ENCODE data around the gene FOXA1. TPM values are rescaled to one million over a fixed set of nuclear protein-coding genes. Genes with fewer than 3 reads are reported as not detected.

Gene FOXA1
- total and polyA plus RNA-seq, 2 of the 8 experiments (the other 6 are each of a cell fraction or from before 2014, with no cell fraction given), result 0.08 to 0.20 TPM

- H3K9ac ChIP-seq (replicated peaks in 1 of 4; ENCODE audit: extremely low read depth in 1 of 4, low read depth in 3 of 4, low read length in 3 of 4), result no peak overlapping the region
- H3K14ac ChIP-seq (ENCODE audit: insufficient read length), result no peak overlapping the region
- DNase-seq (ENCODE audit: low read depth in 1 of 2, low spot score in 2 of 2), result no peak
- no peak overlapping the region for H2BK20ac ChIP-seq (ENCODE audit: low read length)
- no peak overlapping the region for H4K91ac ChIP-seq (replicated peaks; ENCODE audit: insufficient read length, low read length)
- no peak overlapping the region for H2AK5ac ChIP-seq (ENCODE audit: low read depth, low read length)
- peaks cover 0 to under 1% of the 10 kb centered on the region in 2 experiments for H4K20me1 ChIP-seq (replicated peaks in 1 of 2; ENCODE audit: control insufficient read depth in 1 of 2, insufficient read depth in 2 of 2, low read length in 2 of 2)
- no peak overlapping the region for H3K23ac ChIP-seq (ENCODE audit: insufficient read length)
- no peak overlapping the region for H2BK15ac ChIP-seq (ENCODE audit: low read length)
- H3K4me2 ChIP-seq (ENCODE audit: insufficient read depth in 1 of 2, low read depth in 2 of 2, low read length in 2 of 2), result no peak overlapping the region
- no peak overlapping the region for H3K27ac ChIP-seq (ENCODE audit: low read depth, low read length)
- H3K4me1 ChIP-seq (replicated peaks in 1 of 4; ENCODE audit: control insufficient read depth in 3 of 4, insufficient read depth in 4 of 4, low read length in 3 of 4), result no peaks in the 10 kb centered on the region
- H2BK12ac ChIP-seq (ENCODE audit: low read depth, low read length), result no peak overlapping the region
- peaks cover 0 to 3% of the 10 kb centered on the region in 2 experiments; a peak in 1 of 4 replicates for H3K9me3 ChIP-seq (ENCODE audit: insufficient read depth in 2 of 2, low read depth in 1 of 2, low read length in 1 of 2)
- no peaks in the 10 kb centered on the region for H3K36me3 ChIP-seq (ENCODE audit: control insufficient read depth in 2 of 4, insufficient read depth in 4 of 4, low read length in 3 of 4)
- no peak overlapping the region for H3K4ac ChIP-seq (replicated peaks; ENCODE audit: insufficient read length, low read depth, low read length)
- H4K5ac ChIP-seq (ENCODE audit: insufficient read length, low read depth, low read length), result no peak overlapping the region
- H3K79me2 ChIP-seq (ENCODE audit: control insufficient read depth in 1 of 2, insufficient read depth in 2 of 2, low read length in 2 of 2), result no peaks in the 10 kb centered on the region
- no peak overlapping the region for H4K8ac ChIP-seq (ENCODE audit: extremely low read depth, insufficient read depth, low read length)
- ChIA-PET CTCF (ENCODE audit: partially characterized antibody) (interaction anchor here (0.7 kb wide), 1 partner anchor 13 kb away, joined by 3 read pairs; no protein-coding TSS in a partner anchor), POLR2A (ENCODE audit: partially characterized antibody) (interaction anchor here (1.2 kb wide), 1 partner anchor 15 kb away, joined by 3 read pairs; no protein-coding TSS in a partner anchor)
- no peak overlapping the region for H3K4me3 ChIP-seq (ENCODE audit: extremely low read depth in 1 of 4, insufficient read depth in 2 of 4, low read depth in 3 of 4, low read length in 4 of 4)
- peaks cover 11 to 38% (median 30%) of the 10 kb centered on the region in 4 experiments for H3K27me3 ChIP-seq (replicated peaks in 1 of 4; ENCODE audit: control insufficient read depth in 3 of 4, extremely low read depth in 1 of 4, insufficient read depth in 3 of 4, low read length in 3 of 4)
- H2BK120ac ChIP-seq (replicated peaks; ENCODE audit: low read depth, low read length), result no peak overlapping the region
- H2AFZ ChIP-seq (ENCODE audit: low read length), result no peak overlapping the region
- H3K18ac ChIP-seq (ENCODE audit: extremely low read depth, low read length), result no peak overlapping the region
- H3K79me1 ChIP-seq (ENCODE audit: low read depth, low read length), result no peaks in the 10 kb centered on the region
- FAIRE-seq, result no peak
- no peaks in the 10 kb centered on the region for H3K23me2 ChIP-seq (ENCODE audit: low read depth, low read length)
- no peak overlapping the region for H2BK5ac ChIP-seq (ENCODE audit: low read depth, low read length)
- no peak overlapping the region for H3K56ac ChIP-seq (replicated peaks; ENCODE audit: insufficient read length, low read depth, low read length)
- TF ChIP-seq KDM4A (IDR thresholded peaks at IDR 0.05; ENCODE audit: low read depth, low read length, severe bottlenecking), result no peak
- TF ChIP-seq TBP (IDR thresholded peaks at IDR 0.05; ENCODE audit: low read depth, low read length), result no peak
- TF ChIP-seq TEAD4 (IDR thresholded peaks at IDR 0.05; ENCODE audit: low read depth, low read length), result no peak
- no peak for TF ChIP-seq CHD1 (IDR thresholded peaks at IDR 0.05; ENCODE audit: low read depth, low read length)
- no peak for TF ChIP-seq NRF1 (IDR thresholded peaks at IDR 0.05; ENCODE audit: low read depth, low read length)
- no peak for TF ChIP-seq EZH2 (IDR thresholded peaks at IDR 0.05; ENCODE audit: low read depth, low read length, severe bottlenecking)
- no peak for TF ChIP-seq CREB1 (IDR thresholded peaks at IDR 0.05)
- no peak for TF ChIP-seq ASH2L (IDR thresholded peaks at IDR 0.05; ENCODE audit: low read length)
- no peak for TF ChIP-seq SUZ12 (IDR thresholded peaks at IDR 0.05; ENCODE audit: low read length)
- no peak for TF ChIP-seq POU5F1 (IDR thresholded peaks at IDR 0.05; ENCODE audit: low read depth, low read length)
- no peak for TF ChIP-seq CTBP2 (IDR thresholded peaks at IDR 0.05; ENCODE audit: borderline replicate concordance, insufficient read depth, insufficient read length, low read length)
- no peak for TF ChIP-seq TCF12 (IDR thresholded peaks at IDR 0.05; ENCODE audit: low read depth, low read length)
- TF ChIP-seq YY1 (IDR thresholded peaks at IDR 0.05; ENCODE audit: low read depth, low read length), result no peak
- no peak for TF ChIP-seq ATF2 (IDR thresholded peaks at IDR 0.05; ENCODE audit: low read length)
Observed at GRCh38 chr14:37606678-37607077, 11.6 kb upstream of the FOXA1 start.
